ENCODE data around the gene CCSER1.
"Not testable (repeated sequence)": the region's sequence is repeated elsewhere in the genome, so short reads cannot be mapped to it uniquely, and the experiment has no call there.

The CCSER1 gene

GRCh38 chr4:90840828-90841227 is 713.6 kb downstream of the CCSER1 start:
- no peak for DNase-seq (ENCODE audit: low read depth)

GRCh38 chr4:90841676-90842075 is 714.5 kb downstream of the CCSER1 start:
- DNase-seq (ENCODE audit: low read depth): peak; percentile 73

- no peak for DNase-seq (ENCODE audit: low read depth)
These were observed 715.8 kb downstream of the CCSER1 start for GRCh38 chr4:90842960-90843359.

- no peak for DNase-seq (ENCODE audit: low read depth)
These were observed 717.0 kb downstream of the CCSER1 start for GRCh38 chr4:90844241-90844640.

GRCh38 chr4:90845777-90846176 is 718.6 kb downstream of the CCSER1 start:
- DNase-seq (ENCODE audit: low read depth): no peak

GRCh38 chr4:90852237-90852636 is 725.0 kb downstream of the CCSER1 start:
- DNase-seq (ENCODE audit: low read depth): no peak

- no peak for DNase-seq (ENCODE audit: low read depth)
These were observed 727.9 kb downstream of the CCSER1 start for GRCh38 chr4:90855111-90855510.

GRCh38 chr4:90857081-90857820 is 730.1 kb downstream of the CCSER1 start:
- DNase-seq (ENCODE audit: low read depth): no peak

- DNase-seq (ENCODE audit: low read depth): no peak
These were observed 748.6 kb downstream of the CCSER1 start for GRCh38 chr4:90875791-90876190.

GRCh38 chr4:90876296-90876695 is 749.1 kb downstream of the CCSER1 start:
- peak; percentile 12 for DNase-seq (ENCODE audit: low read depth)

- DNase-seq (ENCODE audit: low read depth): no peak
These were observed 756.3 kb downstream of the CCSER1 start for GRCh38 chr4:90883519-90883918.

- no peak for DNase-seq (ENCODE audit: low read depth)
These were observed 761.4 kb downstream of the CCSER1 start for GRCh38 chr4:90888571-90888970.

- peak; percentile 54 for DNase-seq (ENCODE audit: low read depth)
These were observed 762.0 kb downstream of the CCSER1 start for GRCh38 chr4:90889171-90889570.

- DNase-seq (ENCODE audit: low read depth): not testable (repeated sequence)
These were observed 776.2 kb downstream of the CCSER1 start for GRCh38 chr4:90903413-90903812.

GRCh38 chr4:90904021-90904420 is 776.8 kb downstream of the CCSER1 start:
- DNase-seq (ENCODE audit: low read depth): no peak

- no peak for DNase-seq (ENCODE audit: low read depth)
These were observed 779.0 kb downstream of the CCSER1 start for GRCh38 chr4:90906239-90906638.

- DNase-seq (ENCODE audit: low read depth): not testable (repeated sequence)
These were observed 784.7 kb downstream of the CCSER1 start for GRCh38 chr4:90911724-90912434.

GRCh38 chr4:90922174-90922573 is 795.0 kb downstream of the CCSER1 start:
- no peak for DNase-seq (ENCODE audit: low read depth)

GRCh38 chr4:90926957-90927356 is 799.8 kb downstream of the CCSER1 start:
- no peak for DNase-seq (ENCODE audit: low read depth)

- DNase-seq (ENCODE audit: low read depth): peak; percentile 40
These were observed 816.1 kb downstream of the CCSER1 start for GRCh38 chr4:90943311-90943710.

GRCh38 chr4:90946945-90947344 is 819.8 kb downstream of the CCSER1 start:
- DNase-seq (ENCODE audit: low read depth): no peak

GRCh38 chr4:90950385-90950841 is 823.2 kb downstream of the CCSER1 start:
- DNase-seq (ENCODE audit: low read depth): peak; percentile 33

GRCh38 chr4:90951037-90951436 is 823.8 kb downstream of the CCSER1 start:
- DNase-seq (ENCODE audit: low read depth): peak; percentile 95
